Heart right ventricle (tissue), 16 donors: Measurements from ENCODE around the gene FSTL3. TPM values are rescaled to one million over a fixed set of nuclear protein-coding genes. Genes with fewer than 3 reads are reported as not detected.
A peak's percentile ranks its signal among the peaks of the same experiment; 100 is the strongest.

ENCODE experiments used
- ATAC-seq, 8 donors: fragments of 200-7000 bp; cut with Tn5 transposase; one replicate each; pipeline ENCODE4 v1.9.1; 2020; ENCODE audit warnings: mild to moderate bottlenecking in 8 of 8, moderate library complexity in 8 of 8, moderate number of reproducible peaks in 1 of 8
- DNase-seq, 2 donors: peaks; one replicate each; pipeline ENCODE4 v3.0.0-alpha.2; 2020
- H3K27ac ChIP-seq, 10 donors: fragments of 200-600 bp; sonication (generic) in 2 of 10; one replicate each; pipeline versions ENCODE4 v1.5.0 to v1.8.0; 2020 to 2022; ENCODE audit warnings: mild to moderate bottlenecking in 3 of 10
- H3K27me3 ChIP-seq, 7 donors: fragments of 200-600 bp; one replicate each; pipeline ENCODE4 v1.8.0; 2021 to 2022; ENCODE audit warnings: mild to moderate bottlenecking in 2 of 7
- H3K36me3 ChIP-seq, 9 donors: fragments of 200-600 bp; sonication (generic) in 1 of 9; one replicate each; pipeline versions ENCODE4 v1.5.0 to v1.8.0; 2020 to 2022; ENCODE audit warnings: mild to moderate bottlenecking in 2 of 9
- H3K4me1 ChIP-seq, 9 donors: fragments of 200-600 bp; sonication (generic) in 1 of 9; one replicate each; pipeline versions ENCODE4 v1.5.0 to v1.8.0; 2020 to 2022; ENCODE audit warnings: mild to moderate bottlenecking in 4 of 9
- H3K4me3 ChIP-seq, 10 donors: fragments of 200-600 bp; sonication (generic) in 2 of 10; one replicate each; pipeline versions ENCODE4 v1.5.0 to v1.8.0; 2020 to 2022; ENCODE audit warnings: mild to moderate bottlenecking in 7 of 10, moderate library complexity in 2 of 10
- H3K9me3 ChIP-seq, 11 donors: fragments of 200-600 bp in 10 of 11; sonication (generic) in 2 of 11; one replicate each; pipeline versions ENCODE4 v1.5.0 to v1.8.0; 2013 to 2022; ENCODE audit warnings: mild to moderate bottlenecking in 2 of 11, control low read depth in 1 of 11, moderate library complexity in 1 of 11
- WGBS, 2 donors: extraction: QIAGEN DNeasy Blood & Tissue Kit; methylation state at CpG; one replicate each; pipeline ENCODE4 v1.1.7; 2013; ENCODE audit warnings: inconsistent platforms in 1 of 2; 5-methylcytosine and 5-hydroxymethylcytosine counted together
- intact Hi-C, 10 donors: fragments of 100-400 bp; cut with DNase I; formaldehyde crosslinking; loops; one replicate each; pipeline versions ENCODE4 v1.11.1 to v1.14.2; 2022
- polyA plus RNA-seq, 2 donors: library from polyadenylated mRNA; stranded (reverse); fragments of 200-250 nt; gene quantifications; one replicate each; pipeline ENCODE4 v1.2.3, GENCODE V29; 2013
- total RNA-seq, 10 donors: library from RNA; stranded (reverse); fragmentation: NEBNext Ultra II Directional in 3 of 10; extraction: Animal tissue kit (Norgen Biotek cat#: 25700) in 3 of 10; gene quantifications; one replicate each; pipeline versions ENCODE4 v1.2.1 to v1.2.4, GENCODE V29; 2021 to 2023
- TF ChIP-seq, protein P1 (sequence below), 9 donors: fragments of 200-600 bp; sonication (generic) in 2 of 9; IDR thresholded peaks; one replicate each; pipeline versions ENCODE4 v1.5.0 to v1.8.0; 2021 to 2022; ENCODE audit warnings: antibody characterized with exemption in 9 of 9, mild to moderate bottlenecking in 5 of 9, moderate library complexity in 1 of 9
- donor health status: Arrhythmogenic right ventricular cardiomyopathy.
- donor health status: ischemic (EF 13 %, LVEDD 7.1; RV severe dilation, severe dysfunction).
- donor health status: healthy with polysubstance abuse.
- donor health status: DM: no; HTN: yes; CAD: no.
- donor health status: DM: no; HTN: no; CAD: no.
- donor health status: ischemic (EF 25% LVEDD 6.9; RV normal size, moderate dysfunction).
- donor health status: ischemic (EF 25% LVEDD 5.7; RV mildly dilated, moderate dysfunction).
- donor health status: healthy.
- donor health status: DM: yes; HTN: yes; CAD: no.
- donor health status: Ischemic cardiomyopathy.
- donor health status: ischemic (EF 35%, LVEDD 5.7; RV mildly dilated, moderate dysfunction).
- donor health status: nonischemic (EF 11% LVEDD 7.7; RV severe dilation, severe dysfunction).
- donor health status: DM: yes; HTN: yes; CAD: no.
- donor health status: PGD.
- donor health status: ischemic (EF 29% LVEDD 5.4; RV normal size, mild dysfunction).
- donor health status: nonischemic (EF 23%, LVEDD 6.1; RV moderate dilation, normal function).

FSTL3 gene
- total and polyA plus RNA-seq, 12 donors: 33.4 to 279 (median 84.7) TPM

DNA sequence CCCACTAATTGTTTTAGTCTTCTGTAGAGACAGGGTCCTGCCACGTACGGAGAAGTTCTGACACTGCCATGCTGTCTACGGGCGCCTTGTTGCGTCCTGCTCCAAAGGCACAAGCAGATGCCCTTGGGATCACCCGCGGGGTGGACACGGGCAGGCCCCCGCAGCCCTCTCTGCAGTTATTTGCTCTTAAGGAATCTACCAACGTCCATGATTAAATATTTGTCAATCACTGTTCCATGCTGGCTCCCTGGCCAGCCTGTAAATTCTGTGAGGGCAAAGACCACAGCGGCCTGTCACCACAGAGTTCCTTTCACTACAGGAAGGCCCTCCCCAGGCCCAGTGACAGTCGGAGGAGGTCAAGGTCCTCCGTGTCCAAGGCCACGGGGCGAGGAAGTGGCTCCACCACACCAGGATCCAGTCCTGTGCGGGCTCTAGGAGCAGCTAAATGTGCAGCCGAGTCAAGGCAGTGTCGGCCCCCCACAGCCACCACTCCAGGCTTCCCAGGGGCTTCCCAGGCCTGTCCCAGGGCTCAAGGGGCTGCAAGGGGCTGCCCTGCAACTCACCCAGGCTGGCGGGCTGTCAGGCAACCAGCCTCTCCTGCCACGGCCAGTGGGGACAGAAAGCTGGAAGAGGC, 15.3 kb upstream of the FSTL3 start:
- peak overlapping the region in 9 of 10 donors; percentile 16 to 100 (median 97) for H3K4me3 ChIP-seq
- ATAC-seq (no peak), DNase-seq (peak in 1 of 2 donors; percentile 17)
- peaks cover 0 to 19% (median 0%) of the 10 kb centered on the region in 9 donors for H3K36me3 ChIP-seq
- no peaks in the 10 kb centered on the region for H3K9me3 ChIP-seq
- WGBS, 2 donors: 45 to 53% methylated on average over 20 of the region's 20 CpGs
- peak overlapping the region in 9 of 10 donors; percentile 67 to 97 (median 91) for H3K27ac ChIP-seq
- no peaks in the 10 kb centered on the region for H3K27me3 ChIP-seq
- intact Hi-C loops: no loop called here
- H3K4me1 ChIP-seq: peaks cover 45 to 83% (median 71%) of the 10 kb centered on the region in 9 donors
- TF ChIP-seq, protein P1, sequence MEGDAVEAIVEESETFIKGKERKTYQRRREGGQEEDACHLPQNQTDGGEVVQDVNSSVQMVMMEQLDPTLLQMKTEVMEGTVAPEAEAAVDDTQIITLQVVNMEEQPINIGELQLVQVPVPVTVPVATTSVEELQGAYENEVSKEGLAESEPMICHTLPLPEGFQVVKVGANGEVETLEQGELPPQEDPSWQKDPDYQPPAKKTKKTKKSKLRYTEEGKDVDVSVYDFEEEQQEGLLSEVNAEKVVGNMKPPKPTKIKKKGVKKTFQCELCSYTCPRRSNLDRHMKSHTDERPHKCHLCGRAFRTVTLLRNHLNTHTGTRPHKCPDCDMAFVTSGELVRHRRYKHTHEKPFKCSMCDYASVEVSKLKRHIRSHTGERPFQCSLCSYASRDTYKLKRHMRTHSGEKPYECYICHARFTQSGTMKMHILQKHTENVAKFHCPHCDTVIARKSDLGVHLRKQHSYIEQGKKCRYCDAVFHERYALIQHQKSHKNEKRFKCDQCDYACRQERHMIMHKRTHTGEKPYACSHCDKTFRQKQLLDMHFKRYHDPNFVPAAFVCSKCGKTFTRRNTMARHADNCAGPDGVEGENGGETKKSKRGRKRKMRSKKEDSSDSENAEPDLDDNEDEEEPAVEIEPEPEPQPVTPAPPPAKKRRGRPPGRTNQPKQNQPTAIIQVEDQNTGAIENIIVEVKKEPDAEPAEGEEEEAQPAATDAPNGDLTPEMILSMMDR (IDR thresholded peaks at IDR 0.05): no peak

DNA sequence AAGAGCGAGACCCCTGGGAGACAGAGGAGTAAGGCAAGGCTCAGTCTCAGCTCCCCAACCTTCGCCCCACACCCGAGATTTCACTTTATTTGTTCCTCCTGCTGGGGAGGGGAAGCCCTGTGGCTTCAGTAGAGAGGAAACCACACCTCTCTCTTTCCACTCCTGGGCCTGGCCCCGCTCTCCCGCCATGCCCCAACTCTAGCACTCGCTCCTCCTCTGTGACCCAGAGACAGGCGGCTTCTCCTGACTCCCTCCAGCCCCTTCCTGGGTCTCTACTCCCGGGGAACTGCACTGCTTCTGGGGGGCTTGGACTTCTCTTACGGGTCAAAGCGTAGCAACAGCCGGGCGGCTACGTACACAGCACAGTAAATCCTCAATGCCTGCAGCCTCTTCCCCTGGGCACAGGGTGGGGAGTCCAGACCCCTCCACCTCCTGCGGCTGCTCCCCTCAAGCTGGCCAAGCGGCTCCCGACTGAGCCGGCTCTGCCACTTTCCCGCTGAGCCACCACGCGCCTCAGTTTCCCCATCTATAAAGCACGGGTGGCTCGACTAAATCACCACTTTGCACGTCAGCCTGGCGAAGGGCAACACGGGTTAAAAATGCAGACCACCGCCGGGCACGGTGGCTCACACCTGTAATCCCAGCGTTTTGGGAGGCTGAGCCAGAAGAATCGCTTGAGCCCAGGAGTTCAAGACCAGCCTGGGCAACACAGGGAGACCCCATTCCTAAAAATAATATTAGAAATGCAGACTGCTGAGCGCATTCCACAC, 14.6 kb upstream of the FSTL3 start:
- peak overlapping the region; percentile 8 to 97 (median 90) for H3K27ac ChIP-seq
- WGBS, 2 donors: 21 to 26% methylated on average over 31 of the region's 31 CpGs
- H3K27me3 ChIP-seq: no peaks in the 10 kb centered on the region
- peaks cover 45 to 77% (median 71%) of the 10 kb centered on the region in 9 donors for H3K4me1 ChIP-seq
- peak overlapping the region; percentile 87 to 100 (median 97) for H3K4me3 ChIP-seq
- peak in 5 of 8 donors; percentile 16 to 34 (median 24) for ATAC-seq
- intact Hi-C loops: loop anchor here in 1 of 10 donors (2.0 kb wide), 1 partner anchor 19 kb away; no protein-coding TSS in a partner anchor
- no peaks in the 10 kb centered on the region for H3K9me3 ChIP-seq
- DNase-seq: no peak
- TF ChIP-seq, protein P1 (IDR thresholded peaks at IDR 0.05): no peak
- peaks cover 0 to 19% (median 0%) of the 10 kb centered on the region in 9 donors for H3K36me3 ChIP-seq

DNA sequence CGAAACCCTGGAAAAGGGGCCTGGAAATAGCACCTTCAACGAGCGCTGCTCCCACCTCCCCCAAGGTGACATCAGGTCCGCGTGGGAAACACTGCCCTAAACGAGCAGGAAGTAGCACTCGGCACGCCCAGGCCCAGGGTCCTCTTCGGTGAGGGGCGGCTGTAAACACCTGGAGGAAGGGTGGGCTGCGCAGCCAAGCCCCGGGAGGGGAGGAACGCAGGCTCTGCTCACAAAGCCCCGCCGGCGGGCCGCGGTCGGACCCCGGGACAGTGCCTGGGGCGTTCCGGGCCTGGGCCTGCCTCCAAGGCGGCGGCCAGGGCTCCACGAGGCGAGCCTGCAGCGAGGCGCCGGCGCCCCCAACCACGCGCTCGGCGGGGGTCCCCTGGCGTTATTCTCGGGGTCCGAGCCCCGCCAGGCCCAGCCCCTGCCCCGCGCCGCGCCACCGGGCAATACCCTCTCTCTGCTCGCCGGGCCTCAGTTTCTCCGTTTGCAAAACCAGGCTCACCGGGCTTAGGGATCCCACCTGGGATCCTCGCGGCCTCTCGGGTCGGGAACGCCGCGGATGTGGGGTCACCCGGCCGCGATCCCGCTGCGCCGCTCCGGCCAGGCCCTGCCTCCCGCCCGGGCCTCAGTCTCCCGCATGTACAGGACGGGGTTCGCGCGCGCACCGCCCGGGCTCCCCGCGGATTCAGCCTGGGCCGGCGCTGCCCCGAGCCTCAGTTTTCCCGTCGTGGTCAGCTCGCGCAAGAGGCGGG, 13.8 kb upstream of the FSTL3 start:
- H3K27me3 ChIP-seq: no peaks in the 10 kb centered on the region
- no peaks in the 10 kb centered on the region for H3K9me3 ChIP-seq
- ATAC-seq: peak in 3 of 8 donors; percentile 0 to 7 (median 3)
- TF ChIP-seq, protein P1 (IDR thresholded peaks at IDR 0.05): no peak
- peak overlapping the region; percentile 87 to 100 (median 97) for H3K4me3 ChIP-seq
- H3K4me1 ChIP-seq: peaks cover 39 to 69% (median 64%) of the 10 kb centered on the region in 9 donors
- peaks cover 0 to 17% (median 0%) of the 10 kb centered on the region in 9 donors for H3K36me3 ChIP-seq
- no peak for DNase-seq
- WGBS, 2 donors: 1% methylated on average over 60 to 81 of the region's 81 CpGs
- H3K27ac ChIP-seq: peak overlapping the region; percentile 42 to 97 (median 90)
- intact Hi-C loops: loop anchor here in 1 of 10 donors (2.0 kb wide), 1 partner anchor 18 kb away; no protein-coding TSS in a partner anchor
